ENCODE measurements around the gene TPO. TPM values are rescaled to one million over a fixed set of nuclear protein-coding genes. Genes with fewer than 3 reads are reported as not detected.
"Not testable (repeated sequence)": the region's sequence is repeated elsewhere in the genome, so short reads cannot be mapped to it uniquely, and the experiment has no call there.

Gene TPO
- total RNA-seq, 3 donors from 2014 or later, result 5.1 to 21.0 (median 15.1) TPM

DNA sequence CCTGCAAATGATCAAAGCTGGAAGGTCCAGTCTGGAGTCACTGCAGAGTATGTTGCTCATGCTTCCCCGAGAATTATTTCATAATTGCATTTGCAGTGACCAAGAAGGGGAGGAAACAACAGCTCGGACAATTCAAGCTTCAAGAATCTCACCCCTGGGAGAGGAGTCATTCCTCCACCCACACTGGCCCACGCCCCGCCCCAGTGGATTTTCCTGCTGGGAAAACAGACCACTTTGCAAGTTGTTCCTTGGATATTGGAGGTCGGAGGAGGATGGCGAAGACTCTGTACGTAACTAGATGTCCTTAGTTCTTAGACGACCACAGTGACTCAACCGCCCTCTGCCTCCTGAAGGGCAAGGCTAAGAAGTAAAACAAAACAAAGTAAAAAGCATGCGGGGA, 159.4 kb downstream of the TPO start:
- Histone ChIP-seq H3K27me3 (peaks cover 0 to 4% of the 10 kb centered on the region in 2 donors), H3K9me3 (no peaks in the 10 kb centered on the region), H3K36me3 (no peaks in the 10 kb centered on the region), H3K4me1 (no peaks in the 10 kb centered on the region), H3K4me3 (no peak overlapping the region), H3K27ac (peak overlapping the region in 1 of 2 donors; percentile 32)
- peak in 1 of 2 donors; percentile 46 for DNase-seq (ENCODE audit: low spot score in 2 of 2)
- no peak for TF ChIP-seq POLR2A (IDR thresholded peaks at IDR 0.05)
- TF ChIP-seq, protein P1, sequence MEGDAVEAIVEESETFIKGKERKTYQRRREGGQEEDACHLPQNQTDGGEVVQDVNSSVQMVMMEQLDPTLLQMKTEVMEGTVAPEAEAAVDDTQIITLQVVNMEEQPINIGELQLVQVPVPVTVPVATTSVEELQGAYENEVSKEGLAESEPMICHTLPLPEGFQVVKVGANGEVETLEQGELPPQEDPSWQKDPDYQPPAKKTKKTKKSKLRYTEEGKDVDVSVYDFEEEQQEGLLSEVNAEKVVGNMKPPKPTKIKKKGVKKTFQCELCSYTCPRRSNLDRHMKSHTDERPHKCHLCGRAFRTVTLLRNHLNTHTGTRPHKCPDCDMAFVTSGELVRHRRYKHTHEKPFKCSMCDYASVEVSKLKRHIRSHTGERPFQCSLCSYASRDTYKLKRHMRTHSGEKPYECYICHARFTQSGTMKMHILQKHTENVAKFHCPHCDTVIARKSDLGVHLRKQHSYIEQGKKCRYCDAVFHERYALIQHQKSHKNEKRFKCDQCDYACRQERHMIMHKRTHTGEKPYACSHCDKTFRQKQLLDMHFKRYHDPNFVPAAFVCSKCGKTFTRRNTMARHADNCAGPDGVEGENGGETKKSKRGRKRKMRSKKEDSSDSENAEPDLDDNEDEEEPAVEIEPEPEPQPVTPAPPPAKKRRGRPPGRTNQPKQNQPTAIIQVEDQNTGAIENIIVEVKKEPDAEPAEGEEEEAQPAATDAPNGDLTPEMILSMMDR (IDR thresholded peaks at IDR 0.05), result no peak
- intact Hi-C loops (cut with DNase I; ENCODE audit: low total_unique reads), result no loop called here

DNA sequence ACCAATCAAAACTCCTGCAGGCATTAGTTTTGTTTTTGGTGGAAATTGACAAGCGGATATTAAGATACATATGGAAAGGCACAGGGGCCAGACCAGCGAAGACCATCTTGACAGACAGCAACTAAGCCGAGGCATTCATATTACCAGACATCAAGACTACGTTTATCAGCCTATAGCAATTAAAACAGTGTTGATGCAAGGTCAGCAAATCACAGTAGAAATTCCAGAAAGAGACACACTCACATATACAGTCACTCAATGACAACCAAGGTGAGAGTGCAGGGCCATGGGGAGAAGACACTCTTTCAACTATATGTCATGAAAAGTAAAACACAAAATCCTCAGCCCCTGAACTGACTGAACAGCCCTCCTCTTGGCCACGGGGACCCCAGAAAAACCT, 164.6 kb downstream of the TPO start:
- TF ChIP-seq POLR2A (IDR thresholded peaks at IDR 0.05), result no peak
- TF ChIP-seq, protein P1 (IDR thresholded peaks at IDR 0.05), result no peak
- no peak for TF ChIP-seq POLR2AphosphoS5 (IDR thresholded peaks at IDR 0.05)
- intact Hi-C loops (cut with DNase I; ENCODE audit: low total_unique reads), result no loop called here
- Histone ChIP-seq H3K36me3 (no peaks in the 10 kb centered on the region), H3K27me3 (no peaks in the 10 kb centered on the region), H3K4me3 (no peak overlapping the region), H3K27ac (no peak overlapping the region), H3K4me1 (no peaks in the 10 kb centered on the region), H3K9me3 (no peaks in the 10 kb centered on the region)
- DNase-seq (ENCODE audit: low spot score in 2 of 2), result peak in 1 of 2 donors; percentile 7

DNA sequence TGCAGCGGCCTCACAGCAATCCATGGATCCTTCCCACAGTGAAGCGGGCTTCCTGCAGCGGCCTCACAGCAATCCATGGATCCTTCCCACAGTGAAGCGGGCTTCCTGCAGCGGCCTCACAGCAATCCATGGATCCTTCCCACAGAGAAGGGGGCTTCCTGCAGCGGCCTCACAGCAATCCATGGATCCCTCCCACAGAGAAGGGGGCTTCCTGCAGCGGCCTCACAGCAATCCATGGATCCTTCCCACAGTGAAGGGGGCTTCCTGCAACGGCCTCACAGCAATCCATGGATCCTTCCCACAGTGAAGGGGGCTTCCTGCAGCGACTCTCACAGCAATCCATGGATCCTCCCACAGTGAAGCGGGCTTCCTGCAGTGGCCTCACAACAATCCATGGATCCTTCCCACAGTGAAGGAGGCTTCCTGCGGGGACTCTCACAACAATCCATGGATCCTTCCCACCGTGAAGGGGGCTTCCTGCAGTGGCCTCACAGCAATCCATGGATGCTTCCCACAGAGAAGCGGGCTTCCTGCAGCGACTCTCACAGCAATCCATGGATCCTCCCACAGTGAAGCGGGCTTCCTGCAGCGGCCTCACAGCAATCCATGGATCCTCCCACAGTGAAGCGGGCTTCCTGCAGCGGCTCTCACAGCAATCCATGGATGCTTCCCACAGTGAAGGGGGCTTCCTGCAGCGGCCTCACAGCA, 168.1 kb downstream of the TPO start:
- H3K9me3 ChIP-seq, H3K36me3 ChIP-seq, H3K4me1 ChIP-seq, H3K27me3 ChIP-seq, H3K27ac ChIP-seq: not testable (repeated sequence)
- H3K4me3 ChIP-seq, result peak overlapping the region in 1 of 3 donors; percentile 19
- intact Hi-C loops (cut with DNase I; ENCODE audit: low total_unique reads), result loop anchor here (2.0 kb wide), 1 partner anchor 47 kb away; no protein-coding TSS in a partner anchor
- peak in 1 of 2 donors; percentile 31 for DNase-seq (ENCODE audit: low spot score in 2 of 2)

DNA sequence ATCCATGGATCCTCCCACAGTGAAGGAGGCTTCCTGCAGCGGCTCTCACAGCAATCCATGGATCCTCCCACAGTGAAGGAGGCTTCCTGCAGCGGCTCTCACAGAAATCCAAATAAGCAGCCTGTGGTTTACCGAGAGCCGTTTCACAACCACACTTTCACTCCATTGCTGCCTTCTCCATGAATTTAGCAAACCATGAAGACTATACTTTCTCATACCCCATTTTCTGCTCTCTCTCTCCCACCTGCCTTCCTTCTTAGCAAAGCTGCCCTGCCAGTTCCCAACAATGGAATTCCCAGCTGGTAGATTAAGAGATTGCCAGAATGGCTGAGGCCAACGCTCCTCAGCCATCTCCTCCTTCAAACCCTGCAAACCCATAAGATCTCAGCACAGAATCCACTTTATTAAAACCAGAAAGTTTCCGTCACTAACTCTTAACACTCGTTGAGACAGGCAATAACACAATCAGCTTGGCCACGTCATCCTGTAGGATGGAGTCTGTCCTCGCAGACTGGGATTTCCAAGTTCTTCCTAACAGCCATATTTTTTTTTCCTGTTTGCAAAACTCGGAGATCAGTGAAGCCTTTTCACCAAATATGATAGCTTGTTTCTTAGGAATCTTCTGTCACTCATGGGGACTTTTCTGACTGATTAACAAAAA, 168.8 kb downstream of the TPO start:
- Histone ChIP-seq H3K36me3 (no peaks in the 10 kb centered on the region), H3K27me3 (no peaks in the 10 kb centered on the region), H3K9me3 (no peaks in the 10 kb centered on the region), H3K4me3 (peak overlapping the region in 1 of 3 donors; percentile 19), H3K27ac (peak overlapping the region in 1 of 2 donors; percentile 38), H3K4me1 (no peaks in the 10 kb centered on the region)
- intact Hi-C loops (cut with DNase I; ENCODE audit: low total_unique reads), result loop anchor here (2.0 kb wide), 1 partner anchor 47 kb away; no protein-coding TSS in a partner anchor
- DNase-seq (ENCODE audit: low spot score in 2 of 2), result peak in 1 of 2 donors; percentile 24
- TF ChIP-seq POLR2AphosphoS5 (IDR thresholded peaks at IDR 0.05) (no peak), POLR2A (IDR thresholded peaks at IDR 0.05) (no peak)
- TF ChIP-seq, protein P1 (IDR thresholded peaks at IDR 0.05), result no peak

DNA sequence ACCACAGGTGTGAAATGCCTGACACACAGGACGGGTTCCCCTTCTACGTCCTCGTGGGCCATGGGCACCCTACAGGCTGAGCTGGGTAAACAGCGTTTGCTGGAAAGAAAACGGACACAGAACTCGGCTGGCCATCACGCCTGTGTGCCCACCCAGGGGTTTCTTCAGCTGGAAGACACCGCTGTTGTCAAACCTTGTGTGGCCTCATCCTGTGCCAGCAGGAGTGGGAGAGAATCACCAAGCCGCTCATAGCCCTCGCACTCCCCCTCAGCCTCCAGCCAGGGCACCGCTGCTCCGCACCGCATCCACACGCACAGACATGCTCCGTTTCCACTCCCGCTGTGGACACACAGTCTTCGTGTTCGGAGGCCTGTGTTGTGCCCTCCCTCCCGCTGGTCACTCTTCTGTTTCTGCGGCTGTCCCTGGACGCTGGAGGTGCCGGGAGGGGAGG, 169.7 kb downstream of the TPO start:
- no peaks in the 10 kb centered on the region for H3K27me3 ChIP-seq
- peak in 1 of 2 donors; percentile 45 for DNase-seq (ENCODE audit: low spot score in 2 of 2)
- TF ChIP-seq POLR2AphosphoS5 (IDR thresholded peaks at IDR 0.05), result no peak
- TF ChIP-seq, protein P1 (IDR thresholded peaks at IDR 0.05), result no peak
- TF ChIP-seq POLR2A (IDR thresholded peaks at IDR 0.05), result no peak
- H3K4me1 ChIP-seq, result no peaks in the 10 kb centered on the region
- H3K27ac ChIP-seq, result no peak overlapping the region
- H3K4me3 ChIP-seq, result no peak overlapping the region
- intact Hi-C loops (cut with DNase I; ENCODE audit: low total_unique reads), result no loop called here
- no peaks in the 10 kb centered on the region for H3K36me3 ChIP-seq
- no peaks in the 10 kb centered on the region for H3K9me3 ChIP-seq
